ENCODE measurements around the gene OR52K2. TPM values are rescaled to one million over a fixed set of nuclear protein-coding genes. Genes with fewer than 3 reads are reported as not detected.
"Not testable (repeated sequence)": the region's sequence is repeated elsewhere in the genome, so short reads cannot be mapped to it uniquely, and the experiment has no call there.

The OR52K2 gene
- not detected for total RNA-seq

GRCh38 chr11:4448995-4449394 lies at the start of gene OR52K2:
Gene OR52K2, plus strand, starts transcription at chr11:4449295. Its CDS starts 45 bp downstream, at chr11:4449340.
- ChIA-PET POLR2A (no interaction called here), CTCF (no interaction called here)
- peaks cover 2% of the 10 kb centered on the region for H3K27me3 Mint-ChIP-seq
- H3K4me1 Mint-ChIP-seq, result peaks cover under 1% of the 10 kb centered on the region
- no peaks in the 10 kb centered on the region for H3K36me3 Mint-ChIP-seq (ENCODE audit: low read depth)
- DNase-seq, result no peak
- H3K27ac Mint-ChIP-seq, result no peak within 1 kb of the TSS
- peaks cover under 1% of the 10 kb centered on the region for H3K9me3 Mint-ChIP-seq
- no peak within 1 kb of the TSS for H3K4me3 Mint-ChIP-seq

- peaks cover 40% of the 10 kb centered on the region for H3K27me3 Mint-ChIP-seq
- H3K36me3 Mint-ChIP-seq (ENCODE audit: low read depth); DNase-seq; H3K27ac Mint-ChIP-seq; POLR2A ChIA-PET; H3K4me3 Mint-ChIP-seq; H3K4me1 Mint-ChIP-seq; H3K9me3 Mint-ChIP-seq; CTCF ChIA-PET: not testable (repeated sequence)
Measured at GRCh38 chr11:4406206-4406605, 42.9 kb upstream of the OR52K2 start.

GRCh38 chr11:4416306-4416705 lies 32.8 kb upstream of the OR52K2 start:
- Mint-ChIP-seq H3K36me3 (ENCODE audit: low read depth) (no peaks in the 10 kb centered on the region), H3K9me3 (no peaks in the 10 kb centered on the region), H3K4me3 (no peak overlapping the region), H3K27me3 (peaks cover 6% of the 10 kb centered on the region), H3K4me1 (no peaks in the 10 kb centered on the region), H3K27ac (no peak overlapping the region)
- POLR2A ChIA-PET, result no interaction called here
- DNase-seq, result no peak
- CTCF ChIA-PET, result interaction anchor here (1.5 kb wide), 1 partner anchor 229 kb away, joined by 5 read pairs; no protein-coding TSS in a partner anchor

GRCh38 chr11:4416816-4417215 lies 32.3 kb upstream of the OR52K2 start:
- Mint-ChIP-seq H3K27me3 (peaks cover 6% of the 10 kb centered on the region), H3K9me3 (no peaks in the 10 kb centered on the region), H3K27ac (no peak overlapping the region), H3K36me3 (ENCODE audit: low read depth) (no peaks in the 10 kb centered on the region), H3K4me1 (no peaks in the 10 kb centered on the region), H3K4me3 (no peak overlapping the region)
- CTCF ChIA-PET, result interaction anchor here (1.5 kb wide), 1 partner anchor 229 kb away, joined by 5 read pairs; no protein-coding TSS in a partner anchor
- DNase-seq, result no peak
- POLR2A ChIA-PET, result no interaction called here

GRCh38 chr11:4418403-4418802 lies 30.7 kb upstream of the OR52K2 start:
- Mint-ChIP-seq H3K27me3 (peaks cover 6% of the 10 kb centered on the region), H3K9me3 (no peaks in the 10 kb centered on the region), H3K4me3 (no peak overlapping the region), H3K36me3 (ENCODE audit: low read depth) (no peaks in the 10 kb centered on the region), H3K4me1 (no peaks in the 10 kb centered on the region), H3K27ac (no peak overlapping the region)
- POLR2A ChIA-PET, result no interaction called here
- CTCF ChIA-PET, result no interaction called here
- no peak for DNase-seq

GRCh38 chr11:4430051-4430450 lies 19.0 kb upstream of the OR52K2 start:
- ChIA-PET POLR2A (no interaction called here), CTCF (no interaction called here)
- Mint-ChIP-seq H3K36me3 (ENCODE audit: low read depth) (no peaks in the 10 kb centered on the region), H3K4me1 (no peaks in the 10 kb centered on the region), H3K4me3 (no peak overlapping the region), H3K27me3 (peaks cover 7% of the 10 kb centered on the region), H3K9me3 (no peaks in the 10 kb centered on the region), H3K27ac (no peak overlapping the region)
- DNase-seq, result no peak

GRCh38 chr11:4433856-4434255 lies 15.2 kb upstream of the OR52K2 start:
- no peaks in the 10 kb centered on the region for H3K9me3 Mint-ChIP-seq
- H3K27ac Mint-ChIP-seq, result no peak overlapping the region
- ChIA-PET CTCF (no interaction called here), POLR2A (no interaction called here)
- H3K4me1 Mint-ChIP-seq, result no peaks in the 10 kb centered on the region
- no peak overlapping the region for H3K4me3 Mint-ChIP-seq
- no peaks in the 10 kb centered on the region for H3K36me3 Mint-ChIP-seq (ENCODE audit: low read depth)
- H3K27me3 Mint-ChIP-seq, result peaks cover 17% of the 10 kb centered on the region
- DNase-seq, result no peak

GRCh38 chr11:4436411-4436810 lies 12.7 kb upstream of the OR52K2 start:
- Mint-ChIP-seq H3K4me3 (no peak overlapping the region), H3K27me3 (peaks cover 20% of the 10 kb centered on the region), H3K36me3 (ENCODE audit: low read depth) (no peaks in the 10 kb centered on the region), H3K27ac (no peak overlapping the region), H3K4me1 (no peaks in the 10 kb centered on the region), H3K9me3 (no peaks in the 10 kb centered on the region)
- CTCF ChIA-PET, result no interaction called here
- POLR2A ChIA-PET, result no interaction called here
- DNase-seq, result no peak

GRCh38 chr11:4441515-4441914 lies 7.6 kb upstream of the OR52K2 start:
- DNase-seq, result no peak
- POLR2A ChIA-PET, result no interaction called here
- CTCF ChIA-PET, result no interaction called here

GRCh38 chr11:4443232-4443891 lies 5.7 kb upstream of the OR52K2 start:
- Mint-ChIP-seq H3K4me3 (no peak overlapping the region), H3K36me3 (ENCODE audit: low read depth) (no peaks in the 10 kb centered on the region), H3K9me3 (no peaks in the 10 kb centered on the region), H3K27ac (no peak overlapping the region), H3K27me3 (peaks cover 6% of the 10 kb centered on the region), H3K4me1 (no peaks in the 10 kb centered on the region)
- CTCF ChIA-PET, result no interaction called here
- no peak for DNase-seq
- POLR2A ChIA-PET, result no interaction called here

More at GRCh38 chr11:4441515-4441914, 7.6 kb upstream of the OR52K2 start:
- H3K9me3 Mint-ChIP-seq, result no peaks in the 10 kb centered on the region
- no peaks in the 10 kb centered on the region for H3K36me3 Mint-ChIP-seq (ENCODE audit: low read depth)
- H3K4me1 Mint-ChIP-seq, result no peaks in the 10 kb centered on the region
- no peak overlapping the region for H3K4me3 Mint-ChIP-seq
- H3K27me3 Mint-ChIP-seq, result peaks cover 10% of the 10 kb centered on the region
- no peak overlapping the region for H3K27ac Mint-ChIP-seq

GRCh38 chr11:4453118-4453517 lies 4.0 kb downstream of the OR52K2 start:
- no peaks in the 10 kb centered on the region for H3K36me3 Mint-ChIP-seq (ENCODE audit: low read depth)
- no peak overlapping the region for H3K27ac Mint-ChIP-seq
- H3K4me3 Mint-ChIP-seq, result no peak overlapping the region
- H3K9me3 Mint-ChIP-seq, result peaks cover 2% of the 10 kb centered on the region
- POLR2A ChIA-PET, result no interaction called here
- CTCF ChIA-PET, result no interaction called here
- H3K4me1 Mint-ChIP-seq, result peaks cover 6% of the 10 kb centered on the region
- H3K27me3 Mint-ChIP-seq, result peaks cover 2% of the 10 kb centered on the region
- DNase-seq, result no peak

- CTCF ChIA-PET, result no interaction called here
- peaks cover 7% of the 10 kb centered on the region for H3K4me1 Mint-ChIP-seq
- H3K9me3 Mint-ChIP-seq, result peaks cover 2% of the 10 kb centered on the region
- H3K27me3 Mint-ChIP-seq, result peaks cover 2% of the 10 kb centered on the region
- no peak for DNase-seq
- no peak overlapping the region for H3K4me3 Mint-ChIP-seq
- no peak overlapping the region for H3K27ac Mint-ChIP-seq
- no peaks in the 10 kb centered on the region for H3K36me3 Mint-ChIP-seq (ENCODE audit: low read depth)
- POLR2A ChIA-PET, result no interaction called here
Measured at GRCh38 chr11:4454021-4454420, 4.9 kb downstream of the OR52K2 start.

- Mint-ChIP-seq H3K27ac (no peak overlapping the region), H3K9me3 (peaks cover 2% of the 10 kb centered on the region), H3K36me3 (ENCODE audit: low read depth) (no peaks in the 10 kb centered on the region), H3K27me3 (peaks cover 2% of the 10 kb centered on the region), H3K4me1 (peaks cover 10% of the 10 kb centered on the region), H3K4me3 (no peak overlapping the region)
- no peak for DNase-seq
- ChIA-PET CTCF (no interaction called here), POLR2A (no interaction called here)
Measured at GRCh38 chr11:4455419-4455818, 6.3 kb downstream of the OR52K2 start.

GRCh38 chr11:4459500-4459899 lies 10.4 kb downstream of the OR52K2 start:
- ChIA-PET CTCF (no interaction called here), POLR2A (no interaction called here)
- no peak for DNase-seq
- H3K9me3 Mint-ChIP-seq, result peaks cover 7% of the 10 kb centered on the region
- H3K27ac Mint-ChIP-seq, result no peak overlapping the region
- H3K4me1 Mint-ChIP-seq, result peaks cover 13% of the 10 kb centered on the region
- H3K4me3 Mint-ChIP-seq, result no peak overlapping the region
- no peaks in the 10 kb centered on the region for H3K27me3 Mint-ChIP-seq
- H3K36me3 Mint-ChIP-seq (ENCODE audit: low read depth), result peaks cover 3% of the 10 kb centered on the region

All from activated CD4-positive, alpha-beta memory T cell treated with anti-CD3 and anti-CD28 coated beads, Interleukin-2, amount 10 ng/mL, durations not matched to agents 7 days and 5 days (primary cell).